Aortic smooth muscle cell (primary cell): ENCODE measurements around the gene PPCDC. TPM values are rescaled to one million over a fixed set of nuclear protein-coding genes. Genes with fewer than 3 reads are reported as not detected.

Experiments used
- total RNA-seq: library from RNA; depleted of rRNA; stranded (reverse); fragments of >200 nt; gene quantifications from 2 replicates; pipeline ENCODE4 v1.2.3, GENCODE V29; 2014

Gene PPCDC, protein sequence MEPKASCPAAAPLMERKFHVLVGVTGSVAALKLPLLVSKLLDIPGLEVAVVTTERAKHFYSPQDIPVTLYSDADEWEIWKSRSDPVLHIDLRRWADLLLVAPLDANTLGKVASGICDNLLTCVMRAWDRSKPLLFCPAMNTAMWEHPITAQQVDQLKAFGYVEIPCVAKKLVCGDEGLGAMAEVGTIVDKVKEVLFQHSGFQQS
- 9.0 and 10.2 TPM in 2 replicates for total RNA-seq

DNA sequence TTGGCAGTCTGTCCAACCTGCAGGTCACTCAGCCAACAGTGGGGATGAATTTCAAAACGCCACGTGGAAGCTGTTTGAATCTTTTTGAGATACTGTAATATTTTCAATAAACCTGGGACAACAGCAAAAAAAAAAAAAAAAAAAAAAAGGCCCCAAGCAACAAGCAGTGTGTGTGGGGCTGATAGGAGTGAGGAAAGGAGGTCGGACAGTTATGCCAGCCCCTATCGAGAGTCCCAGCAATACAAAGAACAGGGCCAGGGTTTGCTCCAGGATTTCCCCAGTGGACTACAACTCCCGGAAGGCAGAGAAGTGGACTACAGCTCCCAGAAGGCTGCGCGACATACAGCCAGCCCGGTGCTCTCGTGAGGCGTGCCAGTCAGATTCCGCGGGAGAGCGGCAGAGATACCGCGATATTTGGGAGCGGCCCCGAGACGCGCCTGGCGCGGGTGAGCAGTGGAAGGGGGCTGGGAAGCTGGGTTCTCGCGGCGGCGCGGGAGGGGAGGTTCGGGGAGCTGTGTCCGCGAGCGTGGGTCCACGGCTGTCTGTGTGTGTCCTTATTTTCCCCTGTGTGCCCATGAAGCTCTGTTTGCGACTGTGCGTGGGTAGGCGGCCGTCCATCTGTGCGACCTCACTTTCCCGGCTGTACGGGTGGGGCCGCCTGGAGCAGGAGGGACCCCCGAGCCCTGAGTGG, at the start of gene PPCDC:
Gene PPCDC (plus strand): TSS at position 410 of the 691 bp plus-strand sequence. CDS start 4,729 bp downstream, outside the sequence.

DNA sequence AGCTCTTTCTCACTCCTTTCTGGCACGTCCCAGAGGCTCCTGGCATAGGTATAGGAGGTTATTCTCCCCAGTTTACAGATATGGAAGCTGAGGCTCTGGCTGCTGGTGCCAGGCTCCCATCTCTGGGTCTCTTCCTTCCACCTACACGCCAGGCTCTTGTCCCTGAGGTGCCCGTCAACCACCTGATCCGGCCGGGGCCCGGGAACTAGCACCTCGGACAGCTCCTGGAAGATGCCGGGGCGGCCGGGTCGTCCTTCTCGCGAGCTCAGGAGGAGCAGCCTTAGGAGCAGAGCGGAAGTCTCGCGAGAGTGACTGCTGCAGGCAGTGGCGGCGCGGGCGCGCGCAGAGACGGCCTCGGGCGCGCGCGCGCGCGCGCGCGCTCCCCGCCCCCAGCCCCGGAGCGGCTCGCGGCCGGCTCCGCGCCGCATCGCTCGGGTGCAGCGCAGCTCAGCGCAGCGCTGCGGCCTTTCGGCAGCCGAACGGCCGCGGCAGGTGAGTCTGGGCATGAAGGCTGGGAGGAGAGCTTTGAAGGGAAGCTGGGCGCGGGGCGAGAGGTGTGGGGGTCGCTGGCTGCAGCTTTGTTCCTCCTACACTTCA, 28.1 kb upstream of the PPCDC start, which contains the start of gene SCAMP5:
Gene SCAMP5 (plus strand): TSS at position 382 of the 597 bp plus-strand sequence. CDS start 16,277 bp downstream, outside the sequence.

Other genes with a start within 250 kb of the PPCDC start
- gene CSK, start 241.5 kb upstream of the PPCDC start, total RNA-seq, result 25.4 and 25.8 TPM in 2 replicates
- gene LMAN1L, start 210.8 kb upstream of the PPCDC start, total RNA-seq, result 0.13 and 0.25 TPM in 2 replicates
- gene CPLX3, start 197.0 kb upstream of the PPCDC start, total RNA-seq, result under 0.01 TPM in 1 of 2 replicates, not detected in the other
- gene ULK3, start 180.4 kb upstream of the PPCDC start, total RNA-seq, result 13.1 and 15.3 TPM in 2 replicates
- 15.2 and 17.0 TPM in 2 replicates for gene SCAMP2, start 150.2 kb upstream of the PPCDC start, total RNA-seq
- gene MPI, start 133.5 kb upstream of the PPCDC start, total RNA-seq, result 37.9 and 39.5 TPM in 2 replicates
- 38.2 and 38.7 TPM in 2 replicates for gene FAM219B, start 116.7 kb upstream of the PPCDC start, total RNA-seq
- 39.0 and 51.0 TPM in 2 replicates for gene COX5A, start 85.5 kb upstream of the PPCDC start, total RNA-seq
- 6.7 and 7.9 TPM in 2 replicates for gene RPP25, start 66.8 kb upstream of the PPCDC start, total RNA-seq
- gene SCAMP5, start 28.0 kb upstream of the PPCDC start, total RNA-seq, result 1.7 and 6.5 TPM in 2 replicates
- 2.4 and 4.0 TPM in 2 replicates for gene C15orf39, start 178.3 kb downstream of the PPCDC start, total RNA-seq
- gene GOLGA6C, start 234.7 kb downstream of the PPCDC start, total RNA-seq, result not detected in 2 replicates